ENCODE measurements around the gene GPR35. TPM values are rescaled to one million over a fixed set of nuclear protein-coding genes. Genes with fewer than 3 reads are reported as not detected.
"Not testable (repeated sequence)": the region's sequence is repeated elsewhere in the genome, so short reads cannot be mapped to it uniquely, and the experiment has no call there.

GPR35 gene
- total RNA-seq, 1 donor from 2014 or later: 3.1 TPM

GRCh38 chr2:240602266-240603050 is 22.8 kb upstream of the GPR35 start:
- no peak for DNase-seq (ENCODE audit: low spot score)

- DNase-seq (ENCODE audit: low spot score): no peak
Measured at GRCh38 chr2:240603081-240603835, 22.0 kb upstream of the GPR35 start.

- DNase-seq (ENCODE audit: low spot score): no peak
Measured at GRCh38 chr2:240603846-240604245, 21.4 kb upstream of the GPR35 start.

GRCh38 chr2:240604291-240604938 is 20.9 kb upstream of the GPR35 start:
- DNase-seq (ENCODE audit: low spot score): peak; percentile 41

GRCh38 chr2:240604939-240605716 is 20.2 kb upstream of the GPR35 start:
- no peak for DNase-seq (ENCODE audit: low spot score)

- DNase-seq (ENCODE audit: low spot score): no peak
Measured at GRCh38 chr2:240605867-240606743, 19.2 kb upstream of the GPR35 start.

- no peak for DNase-seq (ENCODE audit: low spot score)
Measured at GRCh38 chr2:240611601-240612210, 13.6 kb upstream of the GPR35 start.

- DNase-seq (ENCODE audit: low spot score): no peak
Measured at GRCh38 chr2:240613781-240614180, 11.5 kb upstream of the GPR35 start.

GRCh38 chr2:240614391-240614790 is 10.9 kb upstream of the GPR35 start:
- no peak for DNase-seq (ENCODE audit: low spot score)

- no peak for DNase-seq (ENCODE audit: low spot score)
Measured at GRCh38 chr2:240615396-240615795, 9.9 kb upstream of the GPR35 start.

GRCh38 chr2:240615820-240616547 is 9.3 kb upstream of the GPR35 start:
- DNase-seq (ENCODE audit: low spot score): no peak

- DNase-seq (ENCODE audit: low spot score): not testable (repeated sequence)
Measured at GRCh38 chr2:240616860-240617666, 8.2 kb upstream of the GPR35 start.

GRCh38 chr2:240618776-240619175 is 6.5 kb upstream of the GPR35 start:
- no peak for DNase-seq (ENCODE audit: low spot score)

- DNase-seq (ENCODE audit: low spot score): no peak
Measured at GRCh38 chr2:240619506-240620148, 5.7 kb upstream of the GPR35 start.

GRCh38 chr2:240620149-240620731 is 5.0 kb upstream of the GPR35 start:
- DNase-seq (ENCODE audit: low spot score): no peak

- no peak for DNase-seq (ENCODE audit: low spot score)
Measured at GRCh38 chr2:240620859-240621258, 4.4 kb upstream of the GPR35 start.

GRCh38 chr2:240622060-240622411 is 3.2 kb upstream of the GPR35 start:
- no peak for DNase-seq (ENCODE audit: low spot score)
